WERI-Rb-1 (cell line): ENCODE data around the gene EDARADD.

ENCODE experiments used
- DNase-seq: peaks from one replicate; pipeline ENCODE4 v3.0.0-alpha.2; 2020
- H3K27ac ChIP-seq: fragments of 250-450 bp; sonication (Bioruptor Pico); 2 replicates; pipeline ENCODE4 v1.5.1; 2020; ENCODE audit warnings: mild to moderate bottlenecking, moderate library complexity
- H3K27me3 ChIP-seq: fragments of 250-450 bp; sonication (Bioruptor Pico); 2 replicates; pipeline ENCODE4 v1.5.1; 2021; ENCODE audit warnings: mild to moderate bottlenecking, low read depth, moderate library complexity; ENCODE audit not compliant: insufficient read depth, severe bottlenecking
- H3K36me3 ChIP-seq: fragments of 250-450 bp; sonication (Bioruptor Pico); 2 replicates; pipeline ENCODE4 v1.5.1; 2020; ENCODE audit warnings: mild to moderate bottlenecking, moderate library complexity
- H3K4me3 ChIP-seq: 2 replicates; pipeline ENCODE4 v1.5.1; 2011; ENCODE audit warnings: low read depth, mild to moderate bottlenecking, control low read depth, low read length
- H3K9me3 ChIP-seq: fragments of 250-450 bp; sonication (Bioruptor Pico); 2 replicates; pipeline ENCODE4 v1.5.1; 2021; ENCODE audit warnings: mild to moderate bottlenecking, moderate library complexity; ENCODE audit not compliant: severe bottlenecking
- CTCF ChIP-seq: IDR thresholded peaks from 2 replicates; pipeline ENCODE4 v1.5.1; 2011; ENCODE audit warnings: low read depth, mild to moderate bottlenecking, control low read depth, inconsistent platforms, low read length

EDARADD gene

DNA sequence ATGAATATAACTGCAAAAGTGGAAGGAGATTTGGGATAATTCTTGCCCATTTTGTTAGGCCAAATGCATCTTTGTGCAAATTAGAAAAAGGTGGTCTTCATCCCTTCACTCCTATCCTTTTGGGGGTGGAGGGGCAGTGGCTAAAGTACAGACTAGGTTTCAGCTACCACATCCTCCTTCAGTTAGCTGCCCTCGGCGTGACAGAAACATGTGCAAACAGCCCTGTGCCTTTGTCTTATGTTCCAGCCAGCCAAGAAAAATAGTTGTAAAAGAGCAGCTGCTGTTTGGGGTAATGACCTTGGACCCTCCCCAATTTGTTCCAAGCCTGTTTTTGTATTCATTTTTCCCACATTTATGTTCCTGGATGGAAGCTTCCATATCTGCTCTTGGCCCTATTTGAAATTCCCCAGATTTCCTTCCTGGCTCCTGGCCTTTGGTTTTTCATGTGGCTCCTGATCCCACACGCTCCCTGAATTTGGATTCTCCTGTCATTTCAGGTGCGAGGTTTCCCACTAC is 121.4 kb downstream of the EDARADD start:
- Histone ChIP-seq H3K27me3 (no peaks in the 10 kb centered on the region), H3K27ac (no peak overlapping the region), H3K9me3 (no peaks in the 10 kb centered on the region), H3K36me3 (no peaks in the 10 kb centered on the region), H3K4me3 (no peak overlapping the region)
- no peak for DNase-seq
- TF ChIP-seq CTCF, result no peak

DNA sequence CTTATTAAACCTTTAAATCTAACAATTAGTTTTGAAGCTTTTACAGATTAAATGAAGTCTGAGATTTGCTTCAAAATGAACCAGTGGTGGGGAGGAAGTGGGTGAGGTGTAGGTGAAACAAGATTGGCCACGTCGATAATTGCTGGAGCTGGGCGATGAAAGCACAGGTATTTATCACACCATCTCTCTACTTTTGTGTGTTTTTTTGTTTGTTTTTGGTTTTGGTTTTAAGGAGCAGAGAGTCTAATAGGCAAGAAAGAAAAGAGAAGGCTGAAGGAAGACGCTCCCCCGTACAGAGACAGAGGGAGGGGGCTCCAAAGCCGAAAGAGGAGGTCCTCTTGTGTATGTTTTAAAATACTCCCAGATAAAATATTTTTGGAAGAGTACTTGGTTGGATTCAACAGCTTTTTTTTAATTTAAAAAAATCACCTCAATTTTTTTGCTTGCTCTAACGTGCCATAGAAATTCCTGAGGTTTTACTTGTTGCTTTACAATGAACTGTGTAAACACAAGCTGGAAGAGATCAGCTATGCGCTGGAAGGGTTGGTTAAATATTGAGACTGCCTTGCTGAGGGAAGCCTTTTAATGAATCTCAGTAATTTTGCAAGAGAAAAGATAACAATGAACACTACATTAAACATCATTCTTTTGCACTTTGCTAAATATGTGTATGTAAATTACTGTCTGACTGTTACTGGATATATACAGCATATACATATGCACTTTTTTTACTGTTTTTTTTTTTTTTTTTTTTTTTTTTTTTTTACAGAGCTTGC is 123.0 kb downstream of the EDARADD start:
- no peak overlapping the region for H3K4me3 ChIP-seq
- DNase-seq, result no peak
- TF ChIP-seq CTCF, result no peak

GRCh38 chr1:236518322-236518721 is 124.2 kb downstream of the EDARADD start:
- Histone ChIP-seq H3K9me3 (no peaks in the 10 kb centered on the region), H3K4me3 (no peak overlapping the region), H3K36me3 (no peaks in the 10 kb centered on the region), H3K27ac (no peak overlapping the region), H3K27me3 (no peaks in the 10 kb centered on the region)
- no peak for DNase-seq
- TF ChIP-seq CTCF, result no peak

More for the DNA sequence above, 123.0 kb downstream of the EDARADD start:
- H3K27ac ChIP-seq, result no peak overlapping the region
- no peaks in the 10 kb centered on the region for H3K27me3 ChIP-seq
- H3K36me3 ChIP-seq, result no peaks in the 10 kb centered on the region
- H3K9me3 ChIP-seq, result no peaks in the 10 kb centered on the region

DNA sequence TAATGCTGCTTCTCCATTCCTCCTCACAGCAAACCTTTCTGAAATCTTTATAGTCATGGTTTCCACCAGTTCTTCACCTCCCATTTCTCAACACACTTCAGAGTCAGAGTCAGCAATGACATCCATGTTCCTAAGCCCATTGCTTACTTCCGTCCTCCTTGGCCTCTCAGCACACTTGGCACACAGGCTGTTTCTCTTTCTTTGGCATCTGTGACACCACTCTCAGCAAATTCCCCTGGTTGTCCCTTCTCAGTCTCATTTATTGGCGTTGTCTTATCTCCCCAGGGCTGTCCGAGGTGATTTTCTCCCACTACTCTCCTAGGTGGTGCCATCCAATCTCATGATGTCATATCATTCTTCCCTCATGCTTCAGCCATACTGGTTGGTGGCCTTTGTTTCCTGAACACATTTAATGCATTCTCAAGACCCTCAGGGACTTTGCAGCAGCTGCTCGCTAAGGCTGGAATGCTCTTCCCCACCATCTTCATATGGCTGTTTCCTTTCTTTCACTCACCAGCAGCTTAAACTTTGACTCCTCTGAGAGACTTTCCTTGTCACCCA is 126.4 kb downstream of the EDARADD start:
- H3K36me3 ChIP-seq, result no peaks in the 10 kb centered on the region
- no peaks in the 10 kb centered on the region for H3K27me3 ChIP-seq
- no peak overlapping the region for H3K27ac ChIP-seq
- no peaks in the 10 kb centered on the region for H3K9me3 ChIP-seq
- H3K4me3 ChIP-seq, result no peak overlapping the region
- no peak for DNase-seq
- TF ChIP-seq CTCF, result no peak

DNA sequence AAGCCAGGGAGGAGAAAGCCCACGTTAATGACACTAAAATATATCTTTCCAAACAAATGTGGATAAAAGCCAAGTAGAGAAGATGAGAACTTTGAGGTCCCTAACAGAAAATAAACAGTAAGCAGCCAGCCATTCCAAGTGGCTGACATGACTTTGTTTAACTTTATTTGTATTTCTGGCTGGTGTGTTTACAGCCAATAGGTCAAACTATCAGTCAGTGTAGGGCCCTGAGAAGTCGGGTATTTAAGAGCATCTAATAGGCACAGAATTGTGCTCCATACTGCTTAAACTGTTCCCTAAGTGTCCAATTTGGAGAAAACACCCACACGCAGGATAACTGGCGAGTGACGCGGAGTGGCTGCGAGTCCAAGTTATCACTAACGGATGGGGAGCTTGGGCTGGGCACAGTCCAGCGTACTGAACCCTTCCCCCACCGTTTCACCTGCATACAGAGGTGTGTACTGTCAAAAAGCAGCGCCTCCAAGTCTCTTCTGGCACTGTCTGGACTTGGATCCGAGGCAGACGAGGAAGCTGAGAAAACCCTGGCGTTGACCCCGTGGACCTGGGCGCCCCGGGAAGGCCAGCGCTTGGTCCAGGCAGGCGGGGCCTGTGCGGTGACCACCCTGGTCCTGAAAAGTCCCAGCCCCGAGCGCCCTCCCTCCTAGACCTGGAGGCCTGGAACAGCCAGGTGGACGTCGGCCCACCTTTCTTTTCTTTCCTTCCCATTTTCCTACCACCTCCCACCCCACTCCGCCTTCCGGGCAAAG is 129.0 kb downstream of the EDARADD start:
- no peak for DNase-seq
- Histone ChIP-seq H3K27me3 (no peaks in the 10 kb centered on the region), H3K4me3 (peak overlapping the region; percentile 59), H3K36me3 (peaks cover 11% of the 10 kb centered on the region), H3K9me3 (no peaks in the 10 kb centered on the region), H3K27ac (peak overlapping the region; percentile 12)
- TF ChIP-seq CTCF, result no peak
